HG02938 (cell line): Measurements from ENCODE around the gene SOSTDC1.
"Not testable (repeated sequence)": the region's sequence is repeated elsewhere in the genome, so short reads cannot be mapped to it uniquely, and the experiment has no call there.

Source experiments
- ATAC-seq: cut with Tn5 transposase; IDR thresholded peaks from one replicate; pipeline ENCODE4 v1.9.1; 2021; ENCODE audit warnings: mild to moderate bottlenecking, moderate library complexity; ENCODE audit not compliant: unreplicated experiment

The SOSTDC1 gene

GRCh38 chr7:16463520-16463919 lies 2.0 kb downstream of the SOSTDC1 start:
- no peak for ATAC-seq

DNA sequence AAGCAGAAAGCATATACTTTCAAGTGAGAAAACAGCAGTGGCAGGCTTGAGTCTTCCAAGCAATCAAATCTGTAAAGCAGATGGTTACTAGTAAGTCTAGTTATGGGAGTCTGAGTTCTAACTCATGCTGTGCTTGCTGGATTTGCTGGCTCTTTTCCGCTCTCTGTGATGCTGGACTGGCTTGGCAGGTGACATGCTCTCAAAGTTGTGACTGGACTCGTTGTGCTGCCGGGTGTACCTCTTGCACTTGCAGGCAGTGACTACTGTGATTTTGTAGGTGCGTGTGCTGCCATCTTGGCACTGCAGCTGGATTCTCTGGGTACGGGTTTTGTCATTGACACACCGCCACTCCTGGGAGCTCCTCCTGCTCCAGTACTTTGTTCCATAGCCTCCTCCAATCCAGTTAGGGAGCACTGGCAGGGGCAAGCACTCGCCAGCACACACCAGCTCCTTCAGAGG lies 3.1 kb downstream of the SOSTDC1 start:
- no peak for ATAC-seq

DNA sequence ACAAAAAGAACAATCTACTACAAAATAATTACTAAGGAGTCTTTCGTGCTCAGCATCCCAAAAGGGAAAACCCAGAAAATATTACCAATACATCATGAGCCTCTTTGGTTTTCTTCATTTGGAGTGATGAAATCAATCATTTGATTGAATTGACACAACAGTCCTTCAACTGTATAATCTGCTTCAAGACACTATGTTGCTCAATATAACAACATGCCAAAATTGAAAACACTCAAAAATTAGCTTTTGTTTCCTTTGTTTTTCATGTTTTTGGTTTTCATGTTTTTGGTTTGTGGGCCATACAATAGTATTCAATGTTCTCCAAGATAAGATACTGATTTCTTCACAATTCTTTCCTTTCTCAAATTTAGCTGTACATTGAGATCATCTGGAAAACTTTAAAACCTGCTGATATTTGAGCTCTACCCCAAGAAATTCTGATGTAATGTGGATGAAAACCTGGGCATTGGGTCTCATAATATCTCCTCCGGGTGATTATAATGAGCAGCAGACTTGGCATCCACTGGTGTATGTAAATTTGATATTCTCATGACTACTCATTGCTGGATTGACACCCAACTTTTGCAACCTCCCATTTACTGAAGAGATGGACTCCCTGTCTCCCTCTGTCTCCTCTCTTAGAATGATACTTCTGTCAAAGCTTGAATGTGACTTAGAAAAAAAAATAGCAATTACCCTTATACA lies 4.6 kb downstream of the SOSTDC1 start:
- no peak for ATAC-seq

DNA sequence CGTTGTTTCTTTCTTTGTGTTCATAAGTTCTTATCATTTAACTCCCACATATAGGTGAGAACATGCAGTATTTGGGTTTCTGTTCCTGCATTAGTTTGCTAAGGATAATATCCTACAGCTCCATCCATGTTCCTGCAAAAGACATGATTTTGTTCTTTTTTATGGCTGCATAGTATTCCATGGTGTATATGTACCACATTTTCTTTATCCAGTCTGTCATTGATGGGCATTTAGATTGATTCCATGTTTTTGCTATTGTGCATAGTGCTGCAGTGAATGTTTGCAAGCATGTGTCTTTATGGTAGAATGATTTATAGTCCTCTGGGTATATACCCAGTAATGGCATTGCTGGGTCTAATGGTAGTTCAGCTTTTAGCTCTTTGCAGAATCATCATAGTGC lies 9.2 kb downstream of the SOSTDC1 start:
- ATAC-seq: not testable (repeated sequence)

- ATAC-seq: no peak
Measured at GRCh38 chr7:16455591-16455990, 9.9 kb downstream of the SOSTDC1 start.

DNA sequence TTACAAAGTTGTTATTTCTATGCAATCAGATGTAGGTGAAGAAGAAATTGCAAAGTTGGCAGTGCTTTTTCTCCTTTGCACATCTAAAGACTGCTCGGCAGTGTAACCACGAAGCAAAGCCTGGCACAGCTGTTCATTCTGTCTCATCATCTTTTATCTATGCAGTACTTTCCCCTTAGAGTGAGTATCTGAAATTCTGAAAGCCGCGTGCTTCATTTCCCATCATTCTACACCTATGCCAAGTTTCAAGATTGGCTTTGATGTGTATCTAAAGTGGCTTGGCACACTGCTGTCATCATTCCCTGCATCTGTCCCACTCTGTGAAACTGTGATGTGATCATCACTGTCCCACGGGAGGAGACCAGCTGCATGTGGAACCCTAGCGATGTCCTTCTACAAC lies 15.2 kb downstream of the SOSTDC1 start:
- no peak for ATAC-seq

DNA sequence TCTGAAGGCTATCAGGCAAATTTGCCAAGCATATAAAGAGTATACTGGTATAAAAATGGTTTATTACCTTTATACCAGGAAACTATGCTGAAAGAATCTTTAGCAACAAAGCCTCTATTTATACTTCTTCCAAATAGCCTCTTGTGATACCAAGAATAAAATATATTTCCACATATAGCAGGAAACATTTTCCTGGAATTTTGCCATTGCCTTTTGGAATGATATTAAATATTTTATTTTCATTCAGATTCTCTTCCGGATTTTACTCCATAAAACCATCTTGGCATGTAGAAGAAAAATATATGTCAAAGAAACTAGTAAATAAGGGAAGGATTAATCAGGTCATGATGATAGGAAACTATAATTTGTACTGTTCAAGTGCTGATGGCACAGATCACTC lies 17.7 kb downstream of the SOSTDC1 start:
- no peak for ATAC-seq

GRCh38 chr7:16446508-16446907 lies 19.0 kb downstream of the SOSTDC1 start:
- ATAC-seq: no peak

DNA sequence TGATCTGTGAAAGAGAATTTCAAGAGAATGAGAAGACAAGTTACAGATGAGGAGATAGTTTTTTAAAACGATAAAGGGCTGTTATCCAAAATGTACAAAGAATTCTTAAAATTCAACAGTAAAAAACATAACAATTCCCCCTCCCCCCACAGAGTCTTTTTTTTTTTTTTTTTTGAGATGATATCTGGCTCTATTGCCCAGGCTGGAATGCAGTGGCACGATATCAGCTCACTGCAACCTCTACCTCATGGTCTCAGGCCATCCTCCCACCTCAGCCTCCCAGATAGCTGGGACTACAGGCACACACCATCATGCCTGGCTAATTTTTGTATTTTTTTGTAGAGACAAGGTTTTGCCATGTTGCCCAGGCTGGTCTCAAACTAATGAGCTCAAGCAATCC lies 21.7 kb downstream of the SOSTDC1 start:
- not testable (repeated sequence) for ATAC-seq

- no peak for ATAC-seq
Measured at GRCh38 chr7:16438988-16439387, 26.6 kb downstream of the SOSTDC1 start.

DNA sequence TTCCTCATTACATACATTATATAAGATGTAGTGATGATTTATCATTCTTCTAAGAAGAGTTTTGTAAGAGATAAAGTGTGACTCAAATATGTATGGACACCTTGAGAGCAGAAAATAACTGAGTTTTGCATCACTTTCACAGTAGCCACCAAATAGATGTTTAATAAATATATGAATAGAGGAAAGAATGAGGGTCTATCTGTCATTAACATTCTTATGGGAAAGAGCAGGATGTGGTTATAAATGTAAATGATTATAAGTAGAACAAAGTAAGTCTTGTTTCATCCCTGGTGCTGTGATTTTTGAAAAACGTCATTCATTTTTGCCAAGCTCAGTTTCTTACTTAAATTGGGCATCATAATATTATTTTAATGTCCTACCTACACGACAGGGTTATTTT lies 29.2 kb downstream of the SOSTDC1 start:
- no peak for ATAC-seq

DNA sequence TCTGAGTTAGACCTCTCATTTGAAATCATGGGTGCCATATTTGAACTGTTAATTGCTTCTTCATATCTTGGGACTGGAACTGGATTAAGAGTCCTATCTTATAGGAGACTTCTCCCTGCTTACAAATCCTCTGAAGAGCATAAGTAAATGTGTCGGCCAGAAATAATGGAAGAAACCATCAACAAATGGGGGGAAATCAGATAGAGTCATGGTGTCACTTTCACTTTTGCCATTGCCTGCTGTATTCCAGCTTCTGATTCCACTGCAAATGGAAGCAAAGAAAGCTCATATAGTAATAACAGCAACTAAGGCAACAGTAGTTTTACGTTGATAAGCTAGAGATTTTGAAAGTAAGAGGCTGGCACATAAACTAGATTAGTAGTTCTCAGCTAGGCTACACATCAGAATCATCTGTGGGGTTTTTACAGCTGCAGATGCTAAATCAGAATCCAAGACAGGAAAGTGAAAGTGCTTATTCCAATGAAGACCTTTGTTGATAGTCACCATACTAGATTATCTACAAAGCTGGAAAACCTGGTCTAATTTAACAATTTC lies 31.9 kb downstream of the SOSTDC1 start:
- ATAC-seq: no peak

DNA sequence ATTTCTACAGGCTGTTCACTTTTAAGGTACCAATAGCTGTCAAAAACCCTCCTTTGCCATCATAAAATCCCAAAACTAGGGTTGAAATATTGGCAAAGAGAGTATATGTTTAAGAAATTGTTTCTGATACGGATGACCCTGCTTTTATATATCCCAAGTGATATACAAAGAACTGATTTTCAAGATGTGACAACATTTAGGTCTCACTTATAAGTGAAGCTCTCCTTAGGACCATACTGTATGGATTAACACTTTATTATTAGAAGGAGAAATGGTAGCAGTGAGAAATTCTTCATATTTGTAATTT lies 33.2 kb downstream of the SOSTDC1 start:
- ATAC-seq: no peak

GRCh38 chr7:16431646-16432424 lies 33.7 kb downstream of the SOSTDC1 start:
- ATAC-seq: peak; percentile 74

DNA sequence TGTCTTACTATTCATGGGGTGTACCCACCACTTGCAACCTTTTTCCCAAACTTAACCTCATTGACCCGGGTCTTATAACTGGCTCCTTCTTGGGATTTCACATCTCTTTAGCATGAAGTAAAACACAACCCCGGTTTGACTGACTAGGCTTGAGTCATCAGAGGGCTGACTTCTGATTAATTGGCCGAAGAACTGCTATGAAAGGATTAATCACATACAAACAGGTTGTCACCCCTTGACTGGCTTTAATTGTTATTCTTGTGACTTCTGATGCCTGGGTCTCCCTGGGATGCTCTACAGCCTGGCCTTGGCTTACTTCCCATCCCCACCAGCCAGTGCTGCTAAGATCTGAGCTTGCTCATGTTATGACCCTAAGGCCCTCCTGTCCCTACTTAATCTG lies 35.4 kb downstream of the SOSTDC1 start:
- no peak for ATAC-seq

- ATAC-seq: no peak
Measured at GRCh38 chr7:16428672-16429071, 36.9 kb downstream of the SOSTDC1 start.

DNA sequence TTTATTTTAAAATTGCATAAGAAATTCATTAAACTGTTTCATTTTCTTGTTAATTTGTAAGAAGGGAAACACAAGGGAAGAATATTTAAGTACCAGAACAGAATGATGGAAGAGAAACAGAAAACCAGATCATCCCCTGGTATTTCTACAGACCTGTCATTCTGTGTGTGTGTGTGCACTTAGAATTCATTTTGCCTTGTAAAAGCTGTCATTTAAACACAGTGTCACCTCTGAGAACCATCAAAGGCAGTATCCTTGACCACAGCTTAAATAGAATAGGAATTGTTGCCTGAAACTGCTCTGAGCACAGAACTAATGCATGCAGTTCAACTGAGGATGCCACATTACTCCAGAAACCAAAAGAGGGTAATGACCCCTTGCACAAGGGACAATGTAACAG lies 37.4 kb downstream of the SOSTDC1 start:
- ATAC-seq: no peak

DNA sequence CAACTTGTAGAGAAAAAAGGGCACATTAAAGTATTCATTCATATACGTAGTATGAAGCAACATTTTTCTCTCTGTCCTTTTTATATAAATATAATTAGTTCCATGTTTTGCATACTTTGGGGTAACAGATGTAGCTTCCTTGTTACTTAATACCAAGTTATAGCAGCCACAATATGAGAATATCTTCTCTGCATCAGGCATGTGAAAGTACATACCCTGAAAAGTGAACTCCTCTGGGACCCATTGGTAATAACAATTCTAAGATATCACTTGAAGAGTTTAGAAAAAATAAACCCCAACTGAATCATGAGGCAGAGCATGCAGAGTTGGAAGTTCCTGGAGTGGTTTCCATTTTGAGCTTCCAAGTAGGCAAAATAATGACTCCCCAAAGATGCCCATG lies 41.8 kb downstream of the SOSTDC1 start:
- ATAC-seq: no peak

GRCh38 chr7:16422917-16423316 lies 42.6 kb downstream of the SOSTDC1 start:
- no peak for ATAC-seq

DNA sequence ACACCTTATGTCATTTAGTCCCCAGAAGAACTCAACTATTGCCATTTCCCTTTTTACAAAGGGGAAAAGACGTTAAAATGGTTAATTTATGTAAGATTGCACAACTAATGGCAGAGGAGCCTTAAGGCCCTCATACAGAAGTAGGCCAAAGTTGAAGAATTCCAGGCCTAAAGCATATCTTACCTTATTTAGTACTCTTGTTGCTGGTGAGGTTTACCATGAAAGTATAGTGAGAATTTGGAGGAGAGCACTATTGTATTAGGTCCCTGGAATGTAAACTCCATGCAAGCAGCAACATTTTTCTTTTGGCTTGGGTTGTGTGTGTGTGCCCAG lies 43.5 kb downstream of the SOSTDC1 start:
- no peak for ATAC-seq

- ATAC-seq: peak; percentile 28
Measured at GRCh38 chr7:16421333-16422102, 44.0 kb downstream of the SOSTDC1 start, which contains the start of gene CRPPA. TSS of gene CRPPA (minus strand) at chr7:16421538. CDS start at chr7:16421322, 216 bp downstream.
